Activated naive CD4-positive, alpha-beta T cell treated with anti-CD3 and anti-CD28 coated beads, Interleukin-2, amount 10 ng/mL, durations not matched to agents 7 days and 5 days (primary cell): Measurements from ENCODE around the gene RECQL5.

ENCODE experiments used
- CTCF ChIA-PET: fragments of 350-600 bp; sonication (Branson Sonifier 250); formaldehyde crosslinking; loops from one replicate; lab custom pipeline; 2021; ENCODE audit warnings: antibody characterized with exemption; lab: Charles Lee
- DNase-seq: peaks from one replicate; pipeline ENCODE4 v3.0.0-alpha.2; 2020
- H3K27ac Mint-ChIP-seq: one replicate; pipeline ENCODE4 v1.8.0; 2021; ENCODE audit warnings: mild to moderate bottlenecking, moderate library complexity, mixed read lengths
- H3K27me3 Mint-ChIP-seq: one replicate; pipeline ENCODE4 v1.8.0; 2021; ENCODE audit warnings: mild to moderate bottlenecking, mixed read lengths
- H3K36me3 Mint-ChIP-seq: one replicate; pipeline ENCODE4 v1.8.0; 2021; ENCODE audit warnings: mixed read lengths
- H3K4me1 Mint-ChIP-seq: one replicate; pipeline ENCODE4 v1.8.0; 2021; ENCODE audit warnings: mixed read lengths
- H3K4me3 Mint-ChIP-seq: one replicate; pipeline ENCODE4 v1.8.0; 2021; ENCODE audit warnings: mild to moderate bottlenecking, moderate library complexity, mixed read lengths
- H3K9me3 Mint-ChIP-seq: one replicate; pipeline ENCODE4 v1.8.0; 2021; ENCODE audit warnings: mixed read lengths

RECQL5 gene

GRCh38 chr17:75666959-75667790 lies at the start of gene RECQL5, which contains the start of gene SAP30BP:
Gene RECQL5 (minus strand): TSS chr17:75667154. CDS start chr17:75666557, 597 bp downstream.
Gene SAP30BP (plus strand): TSS chr17:75667338. CDS start chr17:75667373, 35 bp downstream.
- Mint-ChIP-seq H3K4me3 (no peak within 1 kb of the TSS), H3K9me3 (no peaks in the 10 kb centered on the region), H3K27me3 (no peaks in the 10 kb centered on the region), H3K36me3 (peaks cover 28% of the 10 kb centered on the region), H3K4me1 (peaks cover 23% of the 10 kb centered on the region), H3K27ac (peak within 1 kb of the TSS; percentile 80)
- peak; percentile 99 for DNase-seq
- CTCF ChIA-PET = interaction anchor here (1.0 to 2.2 kb wide), 6 partner anchors 8 to 85 kb away, joined by 3 to 10 read pairs (median 4); partner anchors contain the start of gene SMIM5

- no peaks in the 10 kb centered on the region for H3K9me3 Mint-ChIP-seq
- no peak for DNase-seq
- no peak overlapping the region for H3K27ac Mint-ChIP-seq
- H3K4me1 Mint-ChIP-seq = no peaks in the 10 kb centered on the region
- H3K4me3 Mint-ChIP-seq = no peak overlapping the region
- peaks cover 10% of the 10 kb centered on the region for H3K36me3 Mint-ChIP-seq
- CTCF ChIA-PET = no interaction called here
- peaks cover 8% of the 10 kb centered on the region for H3K27me3 Mint-ChIP-seq
These were observed 45.5 kb upstream of the RECQL5 start for GRCh38 chr17:75712446-75712845.

- no peak for DNase-seq
- peaks cover 5% of the 10 kb centered on the region for H3K27me3 Mint-ChIP-seq
- peaks cover 38% of the 10 kb centered on the region for H3K36me3 Mint-ChIP-seq
- H3K4me3 Mint-ChIP-seq = no peak overlapping the region
- CTCF ChIA-PET = no interaction called here
- H3K27ac Mint-ChIP-seq = no peak overlapping the region
- no peaks in the 10 kb centered on the region for H3K4me1 Mint-ChIP-seq
- H3K9me3 Mint-ChIP-seq = no peaks in the 10 kb centered on the region
These were observed 40.2 kb upstream of the RECQL5 start for GRCh38 chr17:75707079-75707571.

GRCh38 chr17:75706042-75706728 lies 39.2 kb upstream of the RECQL5 start:
- no peak for DNase-seq
- Mint-ChIP-seq H3K4me3 (no peak overlapping the region), H3K9me3 (no peaks in the 10 kb centered on the region), H3K27me3 (peaks cover 4% of the 10 kb centered on the region), H3K36me3 (peaks cover 41% of the 10 kb centered on the region), H3K27ac (no peak overlapping the region), H3K4me1 (no peaks in the 10 kb centered on the region)
- CTCF ChIA-PET = interaction anchor here (0.8 to 1.3 kb wide), 2 partner anchors 47 to 73 kb away, joined by 3 read pairs; partner anchors contain the start of gene SMIM5

- CTCF ChIA-PET = interaction anchor here (0.8 to 1.3 kb wide), 2 partner anchors 48 to 72 kb away, joined by 3 read pairs; partner anchors contain the start of gene SMIM5
- peaks cover 41% of the 10 kb centered on the region for H3K36me3 Mint-ChIP-seq
- H3K4me3 Mint-ChIP-seq = no peak overlapping the region
- no peaks in the 10 kb centered on the region for H3K9me3 Mint-ChIP-seq
- no peaks in the 10 kb centered on the region for H3K4me1 Mint-ChIP-seq
- H3K27ac Mint-ChIP-seq = peak overlapping the region; percentile 19
- no peak for DNase-seq
- H3K27me3 Mint-ChIP-seq = no peaks in the 10 kb centered on the region
These were observed 38.3 kb upstream of the RECQL5 start for GRCh38 chr17:75704963-75705875.

GRCh38 chr17:75703591-75703990 lies 36.6 kb upstream of the RECQL5 start:
- CTCF ChIA-PET = interaction anchor here (0.9 kb wide), 1 partner anchor 71 kb away, joined by 3 read pairs; the partner anchor contains the start of gene SMIM5
- no peak overlapping the region for H3K4me3 Mint-ChIP-seq
- H3K36me3 Mint-ChIP-seq = peaks cover 46% of the 10 kb centered on the region
- no peak overlapping the region for H3K27ac Mint-ChIP-seq
- DNase-seq = no peak
- H3K27me3 Mint-ChIP-seq = no peaks in the 10 kb centered on the region
- H3K9me3 Mint-ChIP-seq = no peaks in the 10 kb centered on the region
- no peaks in the 10 kb centered on the region for H3K4me1 Mint-ChIP-seq

GRCh38 chr17:75703191-75703590 lies 36.2 kb upstream of the RECQL5 start:
- DNase-seq = no peak
- no peaks in the 10 kb centered on the region for H3K9me3 Mint-ChIP-seq
- no peak overlapping the region for H3K4me3 Mint-ChIP-seq
- H3K36me3 Mint-ChIP-seq = peaks cover 45% of the 10 kb centered on the region
- H3K27me3 Mint-ChIP-seq = no peaks in the 10 kb centered on the region
- CTCF ChIA-PET = interaction anchor here (1.5 kb wide), 1 partner anchor 45 kb away, joined by 5 read pairs; no protein-coding TSS in a partner anchor
- no peak overlapping the region for H3K27ac Mint-ChIP-seq
- H3K4me1 Mint-ChIP-seq = no peaks in the 10 kb centered on the region

- Mint-ChIP-seq H3K27ac (no peak overlapping the region), H3K4me1 (no peaks in the 10 kb centered on the region), H3K36me3 (peaks cover 29% of the 10 kb centered on the region), H3K4me3 (no peak overlapping the region), H3K9me3 (no peaks in the 10 kb centered on the region), H3K27me3 (no peaks in the 10 kb centered on the region)
- no peak for DNase-seq
- CTCF ChIA-PET = interaction anchor here (1.5 kb wide), 1 partner anchor 68 kb away, joined by 5 read pairs; the partner anchor contains the start of gene SMIM5
These were observed 34.3 kb upstream of the RECQL5 start for GRCh38 chr17:75701288-75701687.

GRCh38 chr17:75698659-75699058 lies 31.7 kb upstream of the RECQL5 start:
- CTCF ChIA-PET = interaction anchor here (0.6 to 1.6 kb wide), 6 partner anchors 27 to 98 kb away, joined by 3 to 7 read pairs (median 4); no protein-coding TSS in a partner anchor
- no peaks in the 10 kb centered on the region for H3K9me3 Mint-ChIP-seq
- no peaks in the 10 kb centered on the region for H3K27me3 Mint-ChIP-seq
- H3K27ac Mint-ChIP-seq = no peak overlapping the region
- H3K36me3 Mint-ChIP-seq = peaks cover 25% of the 10 kb centered on the region
- DNase-seq = no peak
- H3K4me3 Mint-ChIP-seq = no peak overlapping the region
- no peaks in the 10 kb centered on the region for H3K4me1 Mint-ChIP-seq

- H3K27ac Mint-ChIP-seq = no peak overlapping the region
- H3K4me3 Mint-ChIP-seq = no peak overlapping the region
- no peaks in the 10 kb centered on the region for H3K4me1 Mint-ChIP-seq
- H3K9me3 Mint-ChIP-seq = no peaks in the 10 kb centered on the region
- no peaks in the 10 kb centered on the region for H3K27me3 Mint-ChIP-seq
- CTCF ChIA-PET = interaction anchor here (0.6 to 1.6 kb wide), 5 partner anchors 26 to 56 kb away, joined by 3 to 7 read pairs (median 3); no protein-coding TSS in a partner anchor
- DNase-seq = no peak
- peaks cover 25% of the 10 kb centered on the region for H3K36me3 Mint-ChIP-seq
These were observed 30.8 kb upstream of the RECQL5 start for GRCh38 chr17:75697651-75698291.

GRCh38 chr17:75695830-75696271 lies 28.9 kb upstream of the RECQL5 start:
- no peak for DNase-seq
- no peaks in the 10 kb centered on the region for H3K9me3 Mint-ChIP-seq
- H3K4me1 Mint-ChIP-seq = peaks cover 16% of the 10 kb centered on the region
- peaks cover 26% of the 10 kb centered on the region for H3K36me3 Mint-ChIP-seq
- CTCF ChIA-PET = interaction anchor here (1.3 kb wide), 1 partner anchor 63 kb away, joined by 4 read pairs; the partner anchor contains the start of gene SMIM5
- no peak overlapping the region for H3K4me3 Mint-ChIP-seq
- no peaks in the 10 kb centered on the region for H3K27me3 Mint-ChIP-seq
- H3K27ac Mint-ChIP-seq = no peak overlapping the region

- peaks cover 22% of the 10 kb centered on the region for H3K4me1 Mint-ChIP-seq
- no peak overlapping the region for H3K4me3 Mint-ChIP-seq
- CTCF ChIA-PET = interaction anchor here (1.3 to 13.3 kb wide), 2 partner anchors 53 to 62 kb away, joined by 4 to 86 read pairs; partner anchors contain the start of gene SMIM5
- H3K27ac Mint-ChIP-seq = no peak overlapping the region
- H3K27me3 Mint-ChIP-seq = no peaks in the 10 kb centered on the region
- peaks cover 28% of the 10 kb centered on the region for H3K36me3 Mint-ChIP-seq
- DNase-seq = no peak
- H3K9me3 Mint-ChIP-seq = no peaks in the 10 kb centered on the region
These were observed 28.3 kb upstream of the RECQL5 start for GRCh38 chr17:75695141-75695829.
